GM12891 (cell line): ENCODE results near the gene TMOD1.

Experiments
- DNase-seq: peaks from one replicate; pipeline ENCODE4 v3.0.0; 2011; ENCODE audit warnings: low spot score; ENCODE audit not compliant: insufficient read length
- FAIRE-seq: peaks from 2 replicates; lab custom pipeline; 2011; peaks lifted over from hg19 to GRCh38; lab: Jason Lieb, UNC
- PAX5 ChIP-seq: IDR thresholded peaks from 2 replicates; pipeline ENCODE4 v1.6.1; 2011; ENCODE audit warnings: low read length, moderate library complexity, mild to moderate bottlenecking; ENCODE audit not compliant: insufficient read depth, severe bottlenecking
- POLR2A ChIP-seq: IDR thresholded peaks from 2 replicates; pipeline ENCODE4 v1.6.1; 2011; ENCODE audit warnings: low read depth, low read length, control low read depth
- POLR2AphosphoS5 ChIP-seq: IDR thresholded peaks from 2 replicates; pipeline ENCODE4 v1.6.1; 2011; ENCODE audit warnings: low read depth, low read length, control low read depth
- POU2F2 ChIP-seq: IDR thresholded peaks from 2 replicates; pipeline ENCODE4 v1.6.1; 2011; ENCODE audit warnings: low read depth, mild to moderate bottlenecking, control low read depth, low read length, moderate library complexity
- SPI1 ChIP-seq: IDR thresholded peaks from 2 replicates; pipeline ENCODE4 v1.6.1; 2011; ENCODE audit warnings: low read depth, low read length, control low read depth
- TAF1 ChIP-seq: IDR thresholded peaks from 2 replicates; pipeline ENCODE4 v1.6.1; 2011; ENCODE audit warnings: low read depth, low read length, control low read depth

Gene TMOD1

DNA sequence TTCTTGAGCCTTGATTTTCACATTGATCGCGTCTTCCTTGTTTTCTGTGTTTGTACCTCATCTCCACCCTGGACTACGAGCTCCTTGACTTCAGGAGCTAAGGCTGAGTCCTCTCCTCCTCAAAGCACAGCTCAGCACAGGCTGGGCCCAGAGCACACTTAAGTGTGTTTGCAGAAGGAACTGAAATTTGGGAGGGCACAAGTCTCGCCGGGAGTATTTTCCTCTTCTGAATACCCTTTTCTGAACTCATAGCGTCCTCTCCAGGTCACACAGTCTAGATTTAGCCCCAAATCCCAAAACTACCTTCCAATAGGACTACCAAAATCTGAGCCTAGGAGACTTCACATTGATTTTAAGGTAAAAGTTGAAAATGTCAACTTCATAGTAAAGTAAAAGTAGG, 90.1 kb downstream of the TMOD1 start:
- TF ChIP-seq POLR2A (no peak), SPI1 (0 out of 2 replicates have a peak, but pooled peaks have one; percentile 2)
- peak; percentile 54 for FAIRE-seq
- DNase-seq = no peak

DNA sequence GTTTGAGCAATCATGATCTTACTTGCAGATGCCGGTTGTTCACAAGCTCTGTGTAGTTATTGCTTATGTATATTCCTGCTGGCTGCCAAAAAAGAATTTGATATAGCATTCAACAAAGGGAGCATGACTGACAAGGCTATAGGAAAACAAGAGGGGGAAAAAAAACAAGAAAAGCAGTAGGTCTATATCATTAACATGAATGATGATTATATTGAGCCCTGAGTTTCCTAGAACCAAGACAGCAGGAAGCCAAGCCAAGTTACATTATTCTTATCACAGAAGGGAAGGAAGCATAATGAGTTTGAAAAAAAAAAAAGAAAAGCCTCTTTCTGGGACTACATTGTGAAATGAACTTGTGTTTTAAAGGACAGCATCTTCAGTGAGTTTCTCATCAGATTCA, 90.7 kb downstream of the TMOD1 start:
- DNase-seq (no peak), FAIRE-seq (no peak)
- TF ChIP-seq POLR2A = no peak
- TF ChIP-seq PAX5 = no peak
- TF ChIP-seq POU2F2 = no peak
- TF ChIP-seq TAF1 = no peak
- TF ChIP-seq POLR2AphosphoS5 = no peak

DNA sequence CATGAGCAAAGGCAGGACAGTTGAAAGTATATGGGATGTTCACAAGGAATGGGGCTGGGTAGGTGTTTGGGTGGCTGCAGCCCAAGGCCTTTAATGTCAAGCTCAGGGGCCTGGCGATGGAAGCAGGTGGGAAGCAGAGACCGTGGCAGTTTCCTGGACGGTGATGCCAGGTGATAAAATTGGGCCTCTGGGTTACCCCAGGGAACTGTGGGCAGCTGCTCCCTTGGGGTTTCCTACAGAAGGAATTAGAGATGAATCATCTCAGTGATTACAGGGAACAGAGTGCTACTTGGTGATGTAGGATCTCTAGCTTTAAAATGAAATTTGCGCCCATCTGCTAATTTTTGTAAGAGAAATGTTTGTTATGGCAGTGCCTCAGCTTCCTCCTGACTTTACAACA, 92.5 kb downstream of the TMOD1 start:
- TF ChIP-seq PAX5 (no peak), TAF1 (no peak), POU2F2 (no peak), POLR2A (no peak), SPI1 (no peak), POLR2AphosphoS5 (no peak)
- no peak for FAIRE-seq
- no peak for DNase-seq

DNA sequence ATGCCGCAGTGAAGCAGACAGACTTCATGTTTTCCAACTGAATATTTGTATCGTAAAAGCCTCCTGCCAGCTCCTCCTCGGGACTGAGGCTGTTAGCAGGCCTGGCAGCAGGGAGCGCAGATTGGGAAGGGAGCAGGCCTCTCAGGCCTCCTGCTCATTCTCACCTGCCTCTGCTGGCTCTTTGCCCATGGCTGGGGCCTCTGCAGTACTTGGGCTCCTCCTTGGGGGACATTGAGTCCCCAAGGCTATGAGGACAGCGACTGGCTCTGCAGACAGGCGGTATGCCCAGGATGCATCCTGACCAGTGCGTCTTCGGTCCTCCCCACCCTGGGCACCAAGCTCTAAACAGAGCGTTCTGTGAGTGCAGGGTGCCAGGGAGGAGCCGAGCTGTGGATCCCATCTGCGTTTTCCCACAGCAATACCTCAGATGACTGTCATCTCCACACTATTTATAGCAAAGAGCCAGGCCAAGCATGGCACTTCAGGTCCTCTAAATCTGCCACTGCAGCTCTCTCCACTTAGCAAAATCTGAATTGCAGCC, 93.0 kb downstream of the TMOD1 start:
- no peak for FAIRE-seq
- TF ChIP-seq POU2F2 (no peak), POLR2AphosphoS5 (no peak), PAX5 (no peak), POLR2A (no peak), TAF1 (no peak), SPI1 (no peak)
- DNase-seq = no peak

DNA sequence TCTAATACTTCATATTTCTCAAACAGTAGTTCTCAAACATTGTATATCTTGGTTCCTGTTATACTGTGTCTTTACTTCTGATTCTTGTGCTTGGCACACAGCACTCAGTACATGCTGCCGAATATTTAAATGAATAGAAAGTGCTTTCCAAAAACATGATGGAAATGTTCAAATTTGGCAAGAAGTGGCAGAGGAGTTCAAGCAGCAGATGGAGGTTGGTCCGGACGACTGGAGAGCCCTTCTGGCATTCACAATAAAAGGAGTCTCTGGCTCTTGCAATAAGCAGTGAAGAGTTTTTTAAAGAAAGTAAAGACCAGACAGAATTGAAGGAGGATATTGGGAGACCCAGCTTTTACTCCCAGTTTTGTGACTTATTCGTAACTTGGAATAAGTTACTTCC, 95.4 kb downstream of the TMOD1 start:
- no peak for TF ChIP-seq PAX5
- no peak for TF ChIP-seq SPI1
- no peak for TF ChIP-seq POU2F2
- no peak for TF ChIP-seq TAF1
- no peak for TF ChIP-seq POLR2AphosphoS5
- TF ChIP-seq POLR2A = no peak
- DNase-seq (no peak), FAIRE-seq (no peak)

DNA sequence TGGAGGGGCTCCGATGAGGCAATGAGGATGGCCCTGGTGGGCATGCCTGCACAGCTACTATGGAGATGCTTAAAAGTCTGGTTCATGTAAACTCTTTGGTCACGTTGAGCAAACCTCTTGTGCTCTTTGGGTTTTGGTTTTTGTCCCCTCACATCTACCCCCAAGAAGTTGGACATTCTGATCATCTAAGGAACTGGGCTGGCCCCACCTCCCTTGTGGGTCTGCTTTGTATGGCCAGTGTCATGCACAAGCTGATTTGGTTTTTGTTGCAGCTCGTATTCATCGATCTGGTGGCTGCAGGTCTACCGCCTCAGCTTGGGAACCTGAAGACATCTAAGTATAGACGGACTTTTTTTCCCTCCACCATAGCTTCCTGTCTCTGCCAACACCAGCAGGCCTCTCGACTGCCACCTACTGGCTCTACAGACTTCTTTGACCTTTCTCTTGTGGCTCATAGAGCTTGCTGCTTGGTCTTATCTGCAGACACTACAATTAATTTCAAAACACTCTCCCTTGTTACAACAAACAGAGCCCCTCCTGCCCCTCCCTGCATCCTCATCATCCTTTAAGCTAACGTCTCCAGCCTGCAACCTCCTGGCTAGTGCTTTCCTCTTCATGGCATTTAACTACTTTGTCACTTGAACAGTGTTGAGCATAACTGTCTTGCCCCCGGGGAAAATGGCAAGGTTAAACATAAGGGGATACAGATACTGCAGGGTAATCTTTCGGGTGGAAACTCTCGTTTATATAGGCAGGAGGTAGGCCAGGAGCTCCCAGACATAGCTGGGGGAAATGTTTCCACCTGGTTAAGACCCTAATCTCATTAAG, 97.2 kb downstream of the TMOD1 start:
- peak; percentile 46 for DNase-seq
- TF ChIP-seq SPI1 (peak; percentile 16), POLR2A (0 out of 2 replicates have a peak, but pooled peaks have one; percentile 5), POLR2AphosphoS5 (no peak), POU2F2 (no peak), PAX5 (no peak), TAF1 (no peak)
- FAIRE-seq = peak; percentile 75

DNA sequence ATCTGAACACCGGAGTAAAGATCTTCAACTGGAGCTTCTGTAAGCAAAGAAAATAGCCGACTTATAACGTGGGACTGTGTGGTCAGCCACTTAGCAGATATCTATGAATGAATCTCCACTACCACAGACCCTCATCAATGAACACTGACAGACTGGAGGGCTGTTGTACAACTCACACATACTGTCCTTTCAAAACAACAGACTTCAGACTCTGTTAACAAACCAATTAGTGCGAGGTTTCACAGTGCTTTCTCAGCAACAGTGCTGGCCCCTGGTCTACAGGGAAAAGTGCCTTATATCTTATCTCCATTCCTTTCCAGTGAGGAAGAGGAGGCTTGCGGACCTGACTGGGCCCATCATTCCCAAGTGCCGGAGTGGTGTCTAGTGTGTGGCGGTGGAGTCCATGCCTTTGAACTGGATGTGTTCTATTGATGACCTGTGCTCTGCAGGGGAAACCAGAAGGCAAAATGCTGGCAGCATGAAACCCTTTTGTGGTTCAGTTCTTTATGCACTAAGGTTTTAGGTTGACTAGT, 97.9 kb downstream of the TMOD1 start:
- TF ChIP-seq POLR2A (no peak), POU2F2 (no peak)
- DNase-seq = no peak
- no peak for FAIRE-seq

DNA sequence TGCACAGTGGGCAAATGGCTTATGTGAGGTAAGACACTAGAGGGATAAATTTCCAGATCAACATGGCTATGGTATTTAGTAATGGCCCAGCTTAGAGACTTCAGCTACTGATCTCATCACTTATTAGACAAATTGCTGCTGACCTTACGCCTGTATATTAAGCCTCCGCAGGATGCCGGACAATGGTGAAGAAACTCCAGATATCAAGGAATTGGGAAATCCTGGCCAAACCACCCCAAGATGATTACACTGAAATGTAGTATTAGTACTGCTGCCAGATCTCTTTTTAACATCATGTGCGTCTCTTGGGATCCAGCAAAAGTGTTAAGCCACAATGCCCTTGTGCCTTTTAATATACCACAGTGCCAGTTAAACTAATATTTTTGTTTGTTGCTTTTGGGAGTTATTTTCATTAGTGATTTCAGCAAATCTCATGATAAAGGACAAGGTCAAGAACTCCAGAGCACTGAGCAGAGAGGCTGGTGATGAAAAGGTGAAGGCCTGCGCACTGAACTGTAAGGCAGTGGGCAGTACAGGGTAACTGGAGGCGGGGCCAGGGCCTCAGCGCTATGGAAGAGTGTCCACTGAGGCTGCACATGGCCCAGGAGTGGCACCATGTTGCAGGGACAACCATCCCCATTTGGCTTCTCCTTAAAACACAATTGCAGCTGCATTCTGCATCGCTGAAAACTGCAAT, 99.2 kb downstream of the TMOD1 start:
- TF ChIP-seq TAF1 (no peak), POLR2A (no peak), PAX5 (no peak), POU2F2 (no peak), SPI1 (no peak)
- DNase-seq = no peak
- FAIRE-seq = no peak

DNA sequence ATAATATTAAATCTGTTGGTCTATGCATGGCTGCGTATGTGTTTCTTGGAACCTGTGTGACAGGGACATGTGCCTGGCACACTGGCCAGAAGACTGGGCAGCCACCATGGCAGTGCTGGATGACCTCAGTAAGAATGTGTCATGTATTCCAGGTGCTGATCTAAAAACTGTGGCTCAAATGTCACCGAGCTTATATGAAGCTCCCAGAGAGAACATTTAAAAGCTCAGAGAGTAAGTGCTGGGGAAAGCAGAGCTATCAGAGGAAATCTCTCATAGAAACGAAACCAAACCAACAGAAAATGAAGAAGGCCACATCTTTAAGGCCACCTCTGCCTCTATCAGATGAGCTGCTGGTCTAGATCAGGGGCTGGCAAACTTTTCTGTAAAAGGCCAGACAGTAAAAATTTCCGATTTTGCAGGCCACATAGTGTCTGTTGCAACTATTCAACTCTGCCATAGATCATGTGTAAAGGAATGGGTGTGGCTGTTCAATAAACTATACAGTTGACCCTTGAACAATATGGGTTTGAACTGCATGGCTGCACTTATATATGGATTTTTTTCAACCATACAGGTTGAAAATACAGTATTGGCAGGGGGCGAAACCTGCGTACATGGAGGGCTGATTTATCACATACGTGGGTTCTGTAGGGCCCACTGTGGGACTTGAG, 99.9 kb downstream of the TMOD1 start:
- TF ChIP-seq SPI1 (no peak), POLR2A (no peak), POU2F2 (no peak), POLR2AphosphoS5 (no peak), TAF1 (no peak), PAX5 (no peak)

DNA sequence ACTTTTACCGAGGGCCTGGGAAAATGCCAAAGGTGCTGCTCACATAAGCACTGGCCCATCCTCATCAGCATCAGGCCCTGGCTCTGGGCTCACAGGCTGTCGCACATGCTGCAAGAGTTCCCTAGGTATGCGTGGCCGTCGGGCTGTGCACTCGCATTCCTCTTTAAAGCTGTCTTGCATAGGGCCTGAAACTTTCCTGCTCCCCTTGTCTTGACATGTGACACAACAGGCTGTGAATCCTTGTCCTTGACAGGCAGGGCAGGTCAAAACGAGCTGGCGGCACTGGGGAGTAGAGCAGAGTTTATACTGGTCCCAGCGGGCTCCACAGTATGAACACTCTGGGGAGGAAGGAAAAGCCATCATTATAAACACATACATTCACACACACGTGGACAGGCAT, 101.0 kb downstream of the TMOD1 start:
- no peak for FAIRE-seq
- TF ChIP-seq PAX5 (no peak), POLR2A (no peak), POLR2AphosphoS5 (no peak), POU2F2 (no peak), SPI1 (no peak), TAF1 (no peak)
- no peak for DNase-seq

More for the DNA sequence above, 99.9 kb downstream of the TMOD1 start:
- no peak for DNase-seq
- FAIRE-seq = no peak
